GM18526 (cell line): Measurements from ENCODE around the gene PPP2R5C.

Experiments used
- POLR2A ChIP-seq: IDR thresholded peaks from 3 replicates; pipeline ENCODE4 v1.6.1; 2011; ENCODE audit not compliant: insufficient read length; ENCODE audit errors: extremely low read depth

The PPP2R5C gene

GRCh38 chr14:101726295-101726953, 35.1 kb upstream of the PPP2R5C start:
- TF ChIP-seq POLR2A, result no peak

- no peak for TF ChIP-seq POLR2A
Observed at GRCh38 chr14:101726954-101727302, 34.6 kb upstream of the PPP2R5C start.

GRCh38 chr14:101727611-101728366, 33.7 kb upstream of the PPP2R5C start:
- TF ChIP-seq POLR2A, result no peak

- no peak for TF ChIP-seq POLR2A
Observed at GRCh38 chr14:101728367-101728742, 33.2 kb upstream of the PPP2R5C start.

GRCh38 chr14:101729382-101729781, 32.1 kb upstream of the PPP2R5C start:
- no peak for TF ChIP-seq POLR2A

- TF ChIP-seq POLR2A, result no peak
Observed at GRCh38 chr14:101730626-101731186, 30.8 kb upstream of the PPP2R5C start.

- no peak for TF ChIP-seq POLR2A
Observed at GRCh38 chr14:101731187-101732080, 30.1 kb upstream of the PPP2R5C start.

GRCh38 chr14:101732118-101732517, 29.4 kb upstream of the PPP2R5C start:
- TF ChIP-seq POLR2A, result no peak

- no peak for TF ChIP-seq POLR2A
Observed at GRCh38 chr14:101733211-101733610, 28.3 kb upstream of the PPP2R5C start.

GRCh38 chr14:101734246-101734847, 27.2 kb upstream of the PPP2R5C start:
- TF ChIP-seq POLR2A, result no peak

GRCh38 chr14:101735453-101735852, 26.1 kb upstream of the PPP2R5C start:
- no peak for TF ChIP-seq POLR2A

- TF ChIP-seq POLR2A, result no peak
Observed at GRCh38 chr14:101736071-101736470, 25.4 kb upstream of the PPP2R5C start.

GRCh38 chr14:101736585-101736984, 24.9 kb upstream of the PPP2R5C start:
- TF ChIP-seq POLR2A, result no peak

- TF ChIP-seq POLR2A, result no peak
Observed at GRCh38 chr14:101737414-101738339, 23.8 kb upstream of the PPP2R5C start.
